Activated CD4-positive, alpha-beta T cell treated with anti-CD3 and anti-CD28 coated beads, Interleukin-2, amount 10 ng/mL, durations not matched to agents 7 days and 5 days (primary cell): ENCODE data around the gene ZBTB7B. TPM values are rescaled to one million over a fixed set of nuclear protein-coding genes. Genes with fewer than 3 reads are reported as not detected.
"Not testable (repeated sequence)": the region's sequence is repeated elsewhere in the genome, so short reads cannot be mapped to it uniquely, and the experiment has no call there.

Experiments used
- CTCF ChIA-PET: fragments of 350-600 bp; sonication (Branson Sonifier 250); formaldehyde crosslinking; loops from one replicate; lab custom pipeline; 2021; ENCODE audit warnings: antibody characterized with exemption; lab: Charles Lee
- POLR2A ChIA-PET: fragments of 350-600 bp; sonication (Branson Sonifier 250); formaldehyde crosslinking; loops from one replicate; lab custom pipeline; 2021; ENCODE audit warnings: antibody characterized with exemption; lab: Charles Lee
- DNase-seq: peaks from one replicate; pipeline ENCODE4 v3.0.0-alpha.2; 2020
- H3K27ac Mint-ChIP-seq: one replicate; pipeline ENCODE4 v1.8.0; 2021; ENCODE audit warnings: mild to moderate bottlenecking, moderate library complexity, mixed read lengths
- H3K27me3 Mint-ChIP-seq: one replicate; pipeline ENCODE4 v1.8.0; 2021; ENCODE audit warnings: mixed read lengths
- H3K36me3 Mint-ChIP-seq: one replicate; pipeline ENCODE4 v1.8.0; 2021; ENCODE audit warnings: low read depth, mixed read lengths
- H3K4me1 Mint-ChIP-seq: one replicate; pipeline ENCODE4 v1.8.0; 2021; ENCODE audit warnings: mixed read lengths
- H3K4me3 Mint-ChIP-seq: one replicate; pipeline ENCODE4 v1.8.0; 2021; ENCODE audit warnings: mild to moderate bottlenecking, moderate library complexity, mixed read lengths
- H3K9me3 Mint-ChIP-seq: one replicate; pipeline ENCODE4 v1.8.0; 2021; ENCODE audit warnings: mixed read lengths
- total RNA-seq, 2 experiments: library from RNA; stranded (reverse); gene quantifications; one replicate each; pipeline ENCODE4 v1.2.3, GENCODE V29; 2021

ZBTB7B gene
- total RNA-seq, 2 experiments from 2014 or later, result 112 to 127 TPM

GRCh38 chr1:154992721-154993571 is 9.7 kb upstream of the ZBTB7B start:
- Mint-ChIP-seq H3K36me3 (peaks cover 19% of the 10 kb centered on the region), H3K4me3 (no peak overlapping the region), H3K27me3 (no peaks in the 10 kb centered on the region), H3K9me3 (no peaks in the 10 kb centered on the region), H3K4me1 (peaks cover 23% of the 10 kb centered on the region), H3K27ac (peak overlapping the region; percentile 66)
- DNase-seq, result no peak
- ChIA-PET CTCF (interaction anchor here (1.2 to 13.0 kb wide), 6 partner anchors 9 to 433 kb away, joined by 3 to 184 read pairs (median 5); partner anchors contain the start of gene FLAD1), POLR2A (no interaction called here)

GRCh38 chr1:154993572-154994268 is 8.9 kb upstream of the ZBTB7B start, which contains the start of gene LENEP:
TSS of gene LENEP (plus strand) at chr1:154993586. CDS start at chr1:154993608, 22 bp downstream.
- Mint-ChIP-seq H3K27me3 (no peaks in the 10 kb centered on the region), H3K27ac (peak within 1 kb of the TSS; percentile 66), H3K9me3 (no peaks in the 10 kb centered on the region), H3K36me3 (peaks cover 11% of the 10 kb centered on the region), H3K4me3 (no peak within 1 kb of the TSS), H3K4me1 (peaks cover 24% of the 10 kb centered on the region)
- ChIA-PET POLR2A (interaction anchor here (1.2 kb wide), 1 partner anchor 20 kb away, joined by 6 read pairs; the partner anchor contains the start of gene CKS1B), CTCF (interaction anchor here (0.7 to 13.0 kb wide), 9 partner anchors 9 to 434 kb away, joined by 3 to 184 read pairs (median 3); partner anchors contain the start of genes ADAM15, FLAD1 and PYGO2)
- no peak for DNase-seq

- Mint-ChIP-seq H3K27me3 (no peaks in the 10 kb centered on the region), H3K9me3 (no peaks in the 10 kb centered on the region), H3K4me3 (no peak overlapping the region), H3K4me1 (peaks cover 24% of the 10 kb centered on the region), H3K36me3 (peaks cover 8% of the 10 kb centered on the region), H3K27ac (peak overlapping the region; percentile 60)
- CTCF ChIA-PET, result interaction anchor here (0.7 to 13.0 kb wide), 11 partner anchors 10 to 435 kb away, joined by 3 to 184 read pairs (median 3); partner anchors contain the start of genes ADAM15, FLAD1 and PYGO2
- no peak for DNase-seq
- POLR2A ChIA-PET, result interaction anchor here (1.2 kb wide), 1 partner anchor 20 kb away, joined by 6 read pairs; the partner anchor contains the start of gene CKS1B
These were observed 8.4 kb upstream of the ZBTB7B start for GRCh38 chr1:154994269-154994587.

- no peaks in the 10 kb centered on the region for H3K27me3 Mint-ChIP-seq
- ChIA-PET CTCF (interaction anchor here (0.7 to 13.0 kb wide), 10 partner anchors 10 to 256 kb away, joined by 3 to 184 read pairs (median 4); partner anchors contain the start of genes ADAM15, FLAD1 and PYGO2), POLR2A (interaction anchor here (1.2 kb wide), 1 partner anchor 21 kb away, joined by 6 read pairs; the partner anchor contains the start of gene CKS1B)
- no peak for DNase-seq
- H3K36me3 Mint-ChIP-seq, result peaks cover 7% of the 10 kb centered on the region
- H3K4me1 Mint-ChIP-seq, result peaks cover 25% of the 10 kb centered on the region
- peak overlapping the region; percentile 60 for H3K27ac Mint-ChIP-seq
- no peak overlapping the region for H3K4me3 Mint-ChIP-seq
- no peaks in the 10 kb centered on the region for H3K9me3 Mint-ChIP-seq
These were observed 8.0 kb upstream of the ZBTB7B start for GRCh38 chr1:154994591-154994990.

GRCh38 chr1:154995301-154995983 is 7.2 kb upstream of the ZBTB7B start:
- DNase-seq, H3K27ac Mint-ChIP-seq, H3K4me3 Mint-ChIP-seq, H3K27me3 Mint-ChIP-seq, H3K9me3 Mint-ChIP-seq, H3K36me3 Mint-ChIP-seq, POLR2A ChIA-PET: not testable (repeated sequence)
- H3K4me1 Mint-ChIP-seq, result peaks cover 33% of the 10 kb centered on the region
- CTCF ChIA-PET, result interaction anchor here (0.7 to 13.0 kb wide), 7 partner anchors 8 to 401 kb away, joined by 3 to 184 read pairs (median 5); partner anchors contain the start of gene FLAD1

GRCh38 chr1:154996966-154997701 is 5.5 kb upstream of the ZBTB7B start:
- Mint-ChIP-seq H3K4me3 (no peak overlapping the region), H3K27me3 (no peaks in the 10 kb centered on the region), H3K27ac (no peak overlapping the region), H3K36me3 (peaks cover 2% of the 10 kb centered on the region), H3K9me3 (no peaks in the 10 kb centered on the region), H3K4me1 (peaks cover 33% of the 10 kb centered on the region)
- POLR2A ChIA-PET, result no interaction called here
- DNase-seq, result no peak
- CTCF ChIA-PET, result interaction anchor here (1.0 to 13.0 kb wide), 8 partner anchors 9 to 919 kb away, joined by 3 to 184 read pairs (median 4); partner anchors contain the start of genes FLAD1 and SHC1

- POLR2A ChIA-PET, result interaction anchor here (1.0 to 1.5 kb wide), 2 partner anchors 14 to 25 kb away, joined by 3 to 7 read pairs; partner anchors contain the start of gene FLAD1
- no peak overlapping the region for H3K4me3 Mint-ChIP-seq
- no peaks in the 10 kb centered on the region for H3K9me3 Mint-ChIP-seq
- peaks cover 3% of the 10 kb centered on the region for H3K36me3 Mint-ChIP-seq
- CTCF ChIA-PET, result interaction anchor here (0.8 to 13.0 kb wide), 21 partner anchors 8 to 438 kb away, joined by 3 to 184 read pairs (median 5); partner anchors contain the start of genes ADAM15, CKS1B, FLAD1 and PBXIP1
- peak overlapping the region; percentile 20 for H3K27ac Mint-ChIP-seq
- no peak for DNase-seq
- peaks cover 33% of the 10 kb centered on the region for H3K4me1 Mint-ChIP-seq
- no peaks in the 10 kb centered on the region for H3K27me3 Mint-ChIP-seq
These were observed 4.3 kb upstream of the ZBTB7B start for GRCh38 chr1:154998201-154998780.

GRCh38 chr1:154998818-154999570 is 3.6 kb upstream of the ZBTB7B start:
- POLR2A ChIA-PET, result interaction anchor here (0.6 to 1.5 kb wide), 3 partner anchors 15 to 39 kb away, joined by 3 to 7 read pairs (median 5); partner anchors contain the start of gene FLAD1
- H3K27ac Mint-ChIP-seq, result peak overlapping the region; percentile 81
- no peaks in the 10 kb centered on the region for H3K27me3 Mint-ChIP-seq
- CTCF ChIA-PET, result interaction anchor here (0.7 to 13.0 kb wide), 24 partner anchors 9 to 439 kb away, joined by 3 to 184 read pairs (median 5); partner anchors contain the start of genes ADAM15, CKS1B, FLAD1 and PBXIP1
- peaks cover 37% of the 10 kb centered on the region for H3K4me1 Mint-ChIP-seq
- H3K9me3 Mint-ChIP-seq, result no peaks in the 10 kb centered on the region
- H3K4me3 Mint-ChIP-seq, result peak overlapping the region; percentile 59
- DNase-seq, result peak; percentile 73
- H3K36me3 Mint-ChIP-seq, result peaks cover 6% of the 10 kb centered on the region

- Mint-ChIP-seq H3K9me3 (no peaks in the 10 kb centered on the region), H3K27me3 (no peaks in the 10 kb centered on the region), H3K4me1 (peaks cover 45% of the 10 kb centered on the region), H3K36me3 (peaks cover 10% of the 10 kb centered on the region), H3K4me3 (peak overlapping the region; percentile 93), H3K27ac (peak overlapping the region; percentile 91)
- POLR2A ChIA-PET, result interaction anchor here (0.6 to 1.5 kb wide), 3 partner anchors 16 to 40 kb away, joined by 3 to 7 read pairs (median 5); partner anchors contain the start of gene FLAD1
- peak; percentile 38 for DNase-seq
- CTCF ChIA-PET, result interaction anchor here (0.7 to 13.0 kb wide), 24 partner anchors 9 to 440 kb away, joined by 3 to 184 read pairs (median 5); partner anchors contain the start of genes ADAM15, CKS1B, FLAD1 and PBXIP1
These were observed 2.8 kb upstream of the ZBTB7B start for GRCh38 chr1:154999571-155000410.

GRCh38 chr1:155000411-155000725 is 2.2 kb upstream of the ZBTB7B start:
- peak overlapping the region; percentile 93 for H3K4me3 Mint-ChIP-seq
- H3K4me1 Mint-ChIP-seq, result peaks cover 46% of the 10 kb centered on the region
- POLR2A ChIA-PET, result no interaction called here
- H3K27ac Mint-ChIP-seq, result peak overlapping the region; percentile 91
- CTCF ChIA-PET, result interaction anchor here (0.7 to 13.0 kb wide), 11 partner anchors 12 to 440 kb away, joined by 3 to 184 read pairs (median 9); partner anchors contain the start of genes ADAM15, FLAD1, PYGO2 and SHC1
- no peak for DNase-seq
- H3K9me3 Mint-ChIP-seq, result no peaks in the 10 kb centered on the region
- H3K27me3 Mint-ChIP-seq, result no peaks in the 10 kb centered on the region
- peaks cover 10% of the 10 kb centered on the region for H3K36me3 Mint-ChIP-seq
